CD14-positive monocyte (primary cell): ENCODE measurements around the gene RSPH10B2. TPM values are rescaled to one million over a fixed set of nuclear protein-coding genes. Genes with fewer than 3 reads are reported as not detected.

ENCODE experiments used
- polyA plus RNA-seq, 3 donors: library from polyadenylated mRNA; depleted of rRNA in 1 of 3; unstranded in 2 of 3; stranded (reverse) in 1 of 3; fragments of 300-500 nt in 2 of 3; fragments of >200 nt in 1 of 3; fragmentation: Illumina TruSeq in 2 of 3; gene quantifications; 1 replicate in 2 of 3; 2 replicates in 1 of 3; pipeline ENCODE4 v1.2.3, GENCODE V29; 2012 to 2021

Gene RSPH10B2
- polyA plus RNA-seq, 3 donors: 0.03 TPM; not detected in 2

Other genes starting within 250 kb of the RSPH10B2 start
- gene GRID2IP, start 202.6 kb upstream of the RSPH10B2 start, polyA plus RNA-seq: not detected
- gene ZDHHC4, start 176.6 kb upstream of the RSPH10B2 start, polyA plus RNA-seq: 10 to 100 TPM; 30.3 to 55.6 (median 52.9) TPM
- 10 to 100 TPM; 16.9 to 32.7 (median 17.2) TPM for gene INTS15, start 164.1 kb upstream of the RSPH10B2 start, polyA plus RNA-seq
- gene ZNF853, start 138.5 kb upstream of the RSPH10B2 start, polyA plus RNA-seq: under 1 TPM in 1 of 3 donors, not detected in 2; 0.15 TPM
- 10 to 100 TPM in 1 of 3 donors, 1 to 10 TPM in 1, under 1 TPM in 1; 0.66 to 41.1 (median 1.2) TPM for gene ZNF316, start 116.8 kb upstream of the RSPH10B2 start, polyA plus RNA-seq
- 1 to 10 TPM; 4.9 to 8.1 (median 5.7) TPM for gene ZNF12, start 47.2 kb upstream of the RSPH10B2 start, polyA plus RNA-seq
- gene CCZ1B, start 72.2 kb downstream of the RSPH10B2 start, polyA plus RNA-seq: 10 to 100 TPM; 20.4 to 37.7 (median 21.9) TPM